GM23338 (cell line): ENCODE data around the gene SFTPB. TPM values are rescaled to one million over a fixed set of nuclear protein-coding genes. Genes with fewer than 3 reads are reported as not detected.

ENCODE experiments used
- ATAC-seq: fragments of 200-7000 bp; cut with Tn5 transposase; 3 replicates; pipeline ENCODE4 v1.9.1; 2020
- DNase-seq: peaks from one replicate; pipeline ENCODE4 v3.0.0-alpha.2; 2015; ENCODE audit warnings: low spot score
- H2AFZ ChIP-seq: fragments of 200-600 bp; sonication (generic); 2 replicates; pipeline ENCODE4 v1.8.0; 2016; ENCODE audit warnings: antibody characterized with exemption, mild to moderate bottlenecking, moderate library complexity
- H3F3A ChIP-seq: fragments of 200-600 bp; sonication (generic); replicated peaks from 2 replicates; pipeline ENCODE4 v1.8.0; 2017; ENCODE audit warnings: antibody characterized with exemption, mixed run types, low read depth
- H3K27ac ChIP-seq: fragments of 200-600 bp; sonication (generic); 2 replicates; pipeline ENCODE4 v1.6.1; 2016; ENCODE audit warnings: low read depth
- H3K27me3 ChIP-seq: fragments of 200-600 bp; sonication (generic); 2 replicates; pipeline ENCODE4 v1.8.0; 2016; ENCODE audit warnings: mild to moderate bottlenecking, mixed run types, moderate library complexity; ENCODE audit not compliant: insufficient read depth
- H3K36me3 ChIP-seq: fragments of 200-600 bp; sonication (generic); 2 replicates; pipeline ENCODE4 v1.8.0; 2016; ENCODE audit warnings: mild to moderate bottlenecking; ENCODE audit not compliant: insufficient read depth
- H3K4me1 ChIP-seq: fragments of 200-600 bp; sonication (generic); 2 replicates; pipeline ENCODE4 v1.8.0; 2016; ENCODE audit warnings: mild to moderate bottlenecking, moderate library complexity; ENCODE audit not compliant: insufficient read depth
- H3K4me2 ChIP-seq: fragments of 200-600 bp; sonication (generic); 2 replicates; pipeline ENCODE4 v1.7.1; 2017; ENCODE audit warnings: mixed run types
- H3K4me3 ChIP-seq: fragments of 200-600 bp; sonication (generic); 2 replicates; pipeline ENCODE4 v1.6.1; 2016; ENCODE audit warnings: mixed run types
- H3K79me2 ChIP-seq: fragments of 200-600 bp; sonication (generic); replicated peaks from 2 replicates; pipeline ENCODE4 v1.8.0; 2017; ENCODE audit warnings: mild to moderate bottlenecking; ENCODE audit not compliant: insufficient read depth
- H3K9me2 ChIP-seq: fragments of 200-600 bp; sonication (generic); 2 replicates; pipeline ENCODE4 v1.8.0; 2017; ENCODE audit not compliant: insufficient read depth
- H4K20me1 ChIP-seq: fragments of 200-600 bp; sonication (generic); replicated peaks from 2 replicates; pipeline ENCODE4 v1.8.0; 2017; ENCODE audit warnings: mild to moderate bottlenecking; ENCODE audit not compliant: insufficient read depth
- H3K27ac Mint-ChIP-seq: 2 replicates; pipeline ENCODE4 v1.8.0; 2020; ENCODE audit warnings: inconsistent platforms, mild to moderate bottlenecking, moderate library complexity, mixed read lengths
- H3K27me3 Mint-ChIP-seq: 3 replicates; pipeline ENCODE4 v1.8.0; 2022; ENCODE audit warnings: low read depth, mild to moderate bottlenecking, moderate library complexity, mixed read lengths, inconsistent platforms; ENCODE audit not compliant: insufficient read depth, poor library complexity
- H3K36me3 Mint-ChIP-seq: 3 replicates; pipeline ENCODE4 v1.8.0; 2021; ENCODE audit warnings: low read depth, mild to moderate bottlenecking, inconsistent platforms, moderate library complexity, mixed read lengths
- H3K4me1 Mint-ChIP-seq: 3 replicates; pipeline ENCODE4 v1.8.0; 2020; ENCODE audit warnings: mild to moderate bottlenecking, inconsistent platforms, mixed read lengths
- H3K4me3 Mint-ChIP-seq: 3 replicates; pipeline ENCODE4 v1.8.0; 2021; ENCODE audit warnings: moderate library complexity, mild to moderate bottlenecking, inconsistent platforms, mixed read lengths
- H3K9me3 Mint-ChIP-seq: 3 replicates; pipeline ENCODE4 v1.8.0; 2020; ENCODE audit warnings: moderate library complexity, mild to moderate bottlenecking, inconsistent platforms, mixed read lengths
- CREB1 ChIP-seq: fragments of 250-450 bp; sonication (Bioruptor Pico); IDR thresholded peaks from 2 replicates; pipeline ENCODE4 v1.5.0; 2020; ENCODE audit warnings: low read depth, mild to moderate bottlenecking, moderate library complexity
- EZH2 ChIP-seq: fragments of 200-600 bp; sonication (generic); IDR thresholded peaks from one replicate; pipeline ENCODE4 v1.8.0; 2017; ENCODE audit warnings: antibody characterized with exemption, mild to moderate bottlenecking, low read depth; ENCODE audit not compliant: unreplicated experiment
- EZH2phosphoT487 ChIP-seq: fragments of 200-600 bp; sonication (generic); IDR thresholded peaks from one replicate; pipeline ENCODE4 v1.8.1; 2018; ENCODE audit warnings: antibody characterized with exemption; ENCODE audit not compliant: unreplicated experiment
- JUNB ChIP-seq: IDR thresholded peaks from one replicate; pipeline ENCODE4 v1.6.1; 2016; ENCODE audit warnings: antibody characterized with exemption; ENCODE audit not compliant: unreplicated experiment
- NANOG ChIP-seq: IDR thresholded peaks from 2 replicates; pipeline ENCODE4 v1.6.1; 2016; ENCODE audit warnings: antibody characterized with exemption, borderline replicate concordance
- POLR2AphosphoS5 ChIP-seq: IDR thresholded peaks from 2 replicates; pipeline ENCODE4 v1.6.1; 2016; ENCODE audit warnings: antibody characterized with exemption, low read depth
- STAT1 ChIP-seq: IDR thresholded peaks from one replicate; pipeline ENCODE4 v1.6.1; 2016; ENCODE audit warnings: antibody characterized with exemption; ENCODE audit not compliant: unreplicated experiment
- ZNF114 ChIP-seq: fragments of 250-450 bp; sonication (Bioruptor Pico); IDR thresholded peaks from 2 replicates; pipeline ENCODE4 v1.5.0; 2020; ENCODE audit warnings: mild to moderate bottlenecking, moderate library complexity
- ZNF331 ChIP-seq: fragments of 250-450 bp; sonication (Bioruptor Pico); IDR thresholded peaks from 2 replicates; pipeline ENCODE4 v1.5.0; 2020; ENCODE audit warnings: low read depth, mild to moderate bottlenecking, moderate library complexity
- polyA plus RNA-seq: library from polyadenylated mRNA; unstranded; fragments of >200 nt; fragmentation: Nextera tagmentation; extraction: Ambion mirVana; gene quantifications from 2 replicates; pipeline ENCODE4 v1.2.1, GENCODE V29; 2016
- total RNA-seq: library from RNA; depleted of rRNA; stranded (reverse); fragments of >200 nt; shearing (Covaris generic); gene quantifications from 2 replicates; pipeline ENCODE4 v1.2.3, GENCODE V29; 2014
- TF ChIP-seq, protein P1 (sequence below): IDR thresholded peaks from one replicate; pipeline ENCODE4 v1.6.1; 2018; ENCODE audit warnings: antibody characterized with exemption; ENCODE audit not compliant: unreplicated experiment
- TF ChIP-seq, protein P2 (sequence below): fragments of 250-450 bp; sonication (Bioruptor Pico); IDR thresholded peaks from 2 replicates; pipeline ENCODE4 v1.5.0; 2020; ENCODE audit warnings: mild to moderate bottlenecking, moderate library complexity
- TF ChIP-seq, protein P3 (sequence below): IDR thresholded peaks from 2 replicates; pipeline ENCODE4 v1.6.1; 2016; ENCODE audit warnings: antibody characterized with exemption
- TF ChIP-seq, protein P4 (sequence below), 2 experiments: fragments of 200-600 bp in 1 of 2; sonication (generic) in 1 of 2; conservative IDR thresholded peaks; 2 replicates each; pipeline versions ENCODE4 v1.5.1 to v1.6.1; 2016 to 2017; ENCODE audit warnings: antibody characterized with exemption in 2 of 2, low read depth in 2 of 2, mild to moderate bottlenecking in 2 of 2, moderate library complexity in 1 of 2

The SFTPB gene
- total and polyA plus RNA-seq, 2 experiments from 2014 or later: 0.06 TPM; not detected in 1

DNA sequence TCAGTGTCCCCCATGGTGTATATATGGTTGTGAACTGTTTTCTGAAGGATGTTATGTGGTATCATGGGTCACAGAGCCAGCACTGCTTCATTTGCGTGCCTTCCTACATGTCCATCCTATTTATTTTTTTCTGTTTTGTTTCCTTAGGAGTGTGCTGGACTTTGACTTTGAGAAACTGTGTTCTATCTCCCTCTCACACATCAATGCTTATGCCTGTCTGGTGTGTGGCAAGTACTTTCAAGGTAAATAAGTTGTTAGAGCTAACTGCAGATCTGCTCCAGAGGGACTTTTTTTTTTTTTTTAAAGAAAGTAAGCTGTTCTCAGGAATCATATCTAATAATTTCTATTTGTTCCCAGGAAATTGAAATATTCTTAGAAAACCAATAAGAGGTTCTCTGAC, 46.7 kb downstream of the SFTPB start:
- Histone ChIP-seq H4K20me1 (peaks cover 42% of the 10 kb centered on the region), H3K9me2 (no peaks in the 10 kb centered on the region), H3K4me3 (no peak overlapping the region), H3F3A (no peaks in the 10 kb centered on the region; the same call in 1 of the 2 replicates), H3K4me2 (no peak overlapping the region), H3K79me2 (peaks cover 59% of the 10 kb centered on the region), H3K4me1 (peaks cover 10% of the 10 kb centered on the region; the same call in 1 of the 2 replicates), H3K27ac (no peak overlapping the region), H3K36me3 (peaks cover 74% of the 10 kb centered on the region), H3K27me3 (no peaks in the 10 kb centered on the region), H2AFZ (no peak overlapping the region)
- Mint-ChIP-seq H3K4me3 (no peak overlapping the region), H3K27me3 (peaks cover 5% of the 10 kb centered on the region), H3K9me3 (no peaks in the 10 kb centered on the region), H3K27ac (no peak overlapping the region), H3K4me1 (peaks cover 3% of the 10 kb centered on the region; the same call in 1 of the 3 replicates), H3K36me3 (peaks cover 63% of the 10 kb centered on the region)
- TF ChIP-seq, protein P1, sequence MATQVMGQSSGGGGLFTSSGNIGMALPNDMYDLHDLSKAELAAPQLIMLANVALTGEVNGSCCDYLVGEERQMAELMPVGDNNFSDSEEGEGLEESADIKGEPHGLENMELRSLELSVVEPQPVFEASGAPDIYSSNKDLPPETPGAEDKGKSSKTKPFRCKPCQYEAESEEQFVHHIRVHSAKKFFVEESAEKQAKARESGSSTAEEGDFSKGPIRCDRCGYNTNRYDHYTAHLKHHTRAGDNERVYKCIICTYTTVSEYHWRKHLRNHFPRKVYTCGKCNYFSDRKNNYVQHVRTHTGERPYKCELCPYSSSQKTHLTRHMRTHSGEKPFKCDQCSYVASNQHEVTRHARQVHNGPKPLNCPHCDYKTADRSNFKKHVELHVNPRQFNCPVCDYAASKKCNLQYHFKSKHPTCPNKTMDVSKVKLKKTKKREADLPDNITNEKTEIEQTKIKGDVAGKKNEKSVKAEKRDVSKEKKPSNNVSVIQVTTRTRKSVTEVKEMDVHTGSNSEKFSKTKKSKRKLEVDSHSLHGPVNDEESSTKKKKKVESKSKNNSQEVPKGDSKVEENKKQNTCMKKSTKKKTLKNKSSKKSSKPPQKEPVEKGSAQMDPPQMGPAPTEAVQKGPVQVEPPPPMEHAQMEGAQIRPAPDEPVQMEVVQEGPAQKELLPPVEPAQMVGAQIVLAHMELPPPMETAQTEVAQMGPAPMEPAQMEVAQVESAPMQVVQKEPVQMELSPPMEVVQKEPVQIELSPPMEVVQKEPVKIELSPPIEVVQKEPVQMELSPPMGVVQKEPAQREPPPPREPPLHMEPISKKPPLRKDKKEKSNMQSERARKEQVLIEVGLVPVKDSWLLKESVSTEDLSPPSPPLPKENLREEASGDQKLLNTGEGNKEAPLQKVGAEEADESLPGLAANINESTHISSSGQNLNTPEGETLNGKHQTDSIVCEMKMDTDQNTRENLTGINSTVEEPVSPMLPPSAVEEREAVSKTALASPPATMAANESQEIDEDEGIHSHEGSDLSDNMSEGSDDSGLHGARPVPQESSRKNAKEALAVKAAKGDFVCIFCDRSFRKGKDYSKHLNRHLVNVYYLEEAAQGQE: no peak
- TF ChIP-seq, protein P2, sequence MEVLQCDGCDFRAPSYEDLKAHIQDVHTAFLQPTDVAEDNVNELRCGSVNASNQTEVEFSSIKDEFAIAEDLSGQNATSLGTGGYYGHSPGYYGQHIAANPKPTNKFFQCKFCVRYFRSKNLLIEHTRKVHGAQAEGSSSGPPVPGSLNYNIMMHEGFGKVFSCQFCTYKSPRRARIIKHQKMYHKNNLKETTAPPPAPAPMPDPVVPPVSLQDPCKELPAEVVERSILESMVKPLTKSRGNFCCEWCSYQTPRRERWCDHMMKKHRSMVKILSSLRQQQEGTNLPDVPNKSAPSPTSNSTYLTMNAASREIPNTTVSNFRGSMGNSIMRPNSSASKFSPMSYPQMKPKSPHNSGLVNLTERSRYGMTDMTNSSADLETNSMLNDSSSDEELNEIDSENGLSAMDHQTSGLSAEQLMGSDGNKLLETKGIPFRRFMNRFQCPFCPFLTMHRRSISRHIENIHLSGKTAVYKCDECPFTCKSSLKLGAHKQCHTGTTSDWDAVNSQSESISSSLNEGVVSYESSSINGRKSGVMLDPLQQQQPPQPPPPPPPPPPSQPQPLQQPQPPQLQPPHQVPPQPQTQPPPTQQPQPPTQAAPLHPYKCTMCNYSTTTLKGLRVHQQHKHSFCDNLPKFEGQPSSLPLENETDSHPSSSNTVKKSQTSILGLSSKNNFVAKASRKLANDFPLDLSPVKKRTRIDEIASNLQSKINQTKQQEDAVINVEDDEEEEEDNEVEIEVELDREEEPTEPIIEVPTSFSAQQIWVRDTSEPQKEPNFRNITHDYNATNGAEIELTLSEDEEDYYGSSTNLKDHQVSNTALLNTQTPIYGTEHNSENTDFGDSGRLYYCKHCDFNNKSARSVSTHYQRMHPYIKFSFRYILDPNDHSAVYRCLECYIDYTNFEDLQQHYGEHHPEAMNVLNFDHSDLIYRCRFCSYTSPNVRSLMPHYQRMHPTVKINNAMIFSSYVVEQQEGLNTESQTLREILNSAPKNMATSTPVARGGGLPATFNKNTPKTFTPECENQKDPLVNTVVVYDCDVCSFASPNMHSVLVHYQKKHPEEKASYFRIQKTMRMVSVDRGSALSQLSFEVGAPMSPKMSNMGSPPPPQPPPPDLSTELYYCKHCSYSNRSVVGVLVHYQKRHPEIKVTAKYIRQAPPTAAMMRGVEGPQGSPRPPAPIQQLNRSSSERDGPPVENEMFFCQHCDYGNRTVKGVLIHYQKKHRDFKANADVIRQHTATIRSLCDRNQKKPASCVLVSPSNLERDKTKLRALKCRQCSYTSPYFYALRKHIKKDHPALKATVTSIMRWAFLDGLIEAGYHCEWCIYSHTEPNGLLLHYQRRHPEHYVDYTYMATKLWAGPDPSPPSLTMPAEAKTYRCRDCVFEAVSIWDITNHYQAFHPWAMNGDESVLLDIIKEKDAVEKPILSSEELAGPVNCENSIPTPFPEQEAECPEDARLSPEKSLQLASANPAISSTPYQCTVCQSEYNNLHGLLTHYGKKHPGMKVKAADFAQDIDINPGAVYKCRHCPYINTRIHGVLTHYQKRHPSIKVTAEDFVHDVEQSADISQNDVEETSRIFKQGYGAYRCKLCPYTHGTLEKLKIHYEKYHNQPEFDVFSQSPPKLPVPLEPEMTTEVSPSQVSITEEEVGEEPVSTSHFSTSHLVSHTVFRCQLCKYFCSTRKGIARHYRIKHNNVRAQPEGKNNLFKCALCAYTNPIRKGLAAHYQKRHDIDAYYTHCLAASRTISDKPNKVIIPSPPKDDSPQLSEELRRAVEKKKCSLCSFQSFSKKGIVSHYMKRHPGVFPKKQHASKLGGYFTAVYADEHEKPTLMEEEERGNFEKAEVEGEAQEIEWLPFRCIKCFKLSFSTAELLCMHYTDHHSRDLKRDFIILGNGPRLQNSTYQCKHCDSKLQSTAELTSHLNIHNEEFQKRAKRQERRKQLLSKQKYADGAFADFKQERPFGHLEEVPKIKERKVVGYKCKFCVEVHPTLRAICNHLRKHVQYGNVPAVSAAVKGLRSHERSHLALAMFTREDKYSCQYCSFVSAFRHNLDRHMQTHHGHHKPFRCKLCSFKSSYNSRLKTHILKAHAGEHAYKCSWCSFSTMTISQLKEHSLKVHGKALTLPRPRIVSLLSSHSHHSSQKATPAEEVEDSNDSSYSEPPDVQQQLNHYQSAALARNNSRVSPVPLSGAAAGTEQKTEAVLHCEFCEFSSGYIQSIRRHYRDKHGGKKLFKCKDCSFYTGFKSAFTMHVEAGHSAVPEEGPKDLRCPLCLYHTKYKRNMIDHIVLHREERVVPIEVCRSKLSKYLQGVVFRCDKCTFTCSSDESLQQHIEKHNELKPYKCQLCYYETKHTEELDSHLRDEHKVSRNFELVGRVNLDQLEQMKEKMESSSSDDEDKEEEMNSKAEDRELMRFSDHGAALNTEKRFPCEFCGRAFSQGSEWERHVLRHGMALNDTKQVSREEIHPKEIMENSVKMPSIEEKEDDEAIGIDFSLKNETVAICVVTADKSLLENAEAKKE: no peak
- TF ChIP-seq CREB1 (CRISPR knock-in tag): no peak
- no peak for TF ChIP-seq EZH2
- no peak for TF ChIP-seq ZNF114
- no peak for TF ChIP-seq NANOG
- TF ChIP-seq POLR2AphosphoS5: no peak
- no peak for TF ChIP-seq EZH2phosphoT487
- TF ChIP-seq, protein P3, sequence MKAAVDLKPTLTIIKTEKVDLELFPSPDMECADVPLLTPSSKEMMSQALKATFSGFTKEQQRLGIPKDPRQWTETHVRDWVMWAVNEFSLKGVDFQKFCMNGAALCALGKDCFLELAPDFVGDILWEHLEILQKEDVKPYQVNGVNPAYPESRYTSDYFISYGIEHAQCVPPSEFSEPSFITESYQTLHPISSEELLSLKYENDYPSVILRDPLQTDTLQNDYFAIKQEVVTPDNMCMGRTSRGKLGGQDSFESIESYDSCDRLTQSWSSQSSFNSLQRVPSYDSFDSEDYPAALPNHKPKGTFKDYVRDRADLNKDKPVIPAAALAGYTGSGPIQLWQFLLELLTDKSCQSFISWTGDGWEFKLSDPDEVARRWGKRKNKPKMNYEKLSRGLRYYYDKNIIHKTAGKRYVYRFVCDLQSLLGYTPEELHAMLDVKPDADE: no peak
- TF ChIP-seq JUNB: no peak
- TF ChIP-seq ZNF331 (CRISPR knock-in tag): no peak
- TF ChIP-seq, protein P4, sequence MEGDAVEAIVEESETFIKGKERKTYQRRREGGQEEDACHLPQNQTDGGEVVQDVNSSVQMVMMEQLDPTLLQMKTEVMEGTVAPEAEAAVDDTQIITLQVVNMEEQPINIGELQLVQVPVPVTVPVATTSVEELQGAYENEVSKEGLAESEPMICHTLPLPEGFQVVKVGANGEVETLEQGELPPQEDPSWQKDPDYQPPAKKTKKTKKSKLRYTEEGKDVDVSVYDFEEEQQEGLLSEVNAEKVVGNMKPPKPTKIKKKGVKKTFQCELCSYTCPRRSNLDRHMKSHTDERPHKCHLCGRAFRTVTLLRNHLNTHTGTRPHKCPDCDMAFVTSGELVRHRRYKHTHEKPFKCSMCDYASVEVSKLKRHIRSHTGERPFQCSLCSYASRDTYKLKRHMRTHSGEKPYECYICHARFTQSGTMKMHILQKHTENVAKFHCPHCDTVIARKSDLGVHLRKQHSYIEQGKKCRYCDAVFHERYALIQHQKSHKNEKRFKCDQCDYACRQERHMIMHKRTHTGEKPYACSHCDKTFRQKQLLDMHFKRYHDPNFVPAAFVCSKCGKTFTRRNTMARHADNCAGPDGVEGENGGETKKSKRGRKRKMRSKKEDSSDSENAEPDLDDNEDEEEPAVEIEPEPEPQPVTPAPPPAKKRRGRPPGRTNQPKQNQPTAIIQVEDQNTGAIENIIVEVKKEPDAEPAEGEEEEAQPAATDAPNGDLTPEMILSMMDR (conservative IDR thresholded peaks at IDR 0.05; ENCODE audit: low read depth in 2 of 2): no peak
- TF ChIP-seq STAT1: no peak
- DNase-seq (no peak), ATAC-seq (no peak)
